Endodermal cell (in vitro differentiated cells): Measurements from ENCODE around the gene CCDC179. TPM values are rescaled to one million over a fixed set of nuclear protein-coding genes. Genes with fewer than 3 reads are reported as not detected.

Experiments
- DNase-seq: peaks from one replicate; pipeline ENCODE4 v3.0.0-alpha.2; 2017
- H3K27ac ChIP-seq: 2 replicates; pipeline ENCODE4 v1.5.1; 2013; ENCODE audit warnings: mild to moderate bottlenecking, low read depth, low read length, moderate library complexity
- H3K27me3 ChIP-seq: 2 replicates; pipeline ENCODE4 v1.6.1; 2013; ENCODE audit warnings: mild to moderate bottlenecking, low read length, moderate library complexity; ENCODE audit not compliant: insufficient read depth, control insufficient read depth, poor library complexity, severe bottlenecking
- H3K36me3 ChIP-seq: 2 replicates; pipeline ENCODE4 v1.7.0; 2013; ENCODE audit warnings: mild to moderate bottlenecking, low read length, moderate library complexity; ENCODE audit not compliant: control insufficient read depth, insufficient read depth
- H3K4me1 ChIP-seq: one replicate; pipeline ENCODE4 v1.7.0; 2013; ENCODE audit warnings: low read length; ENCODE audit not compliant: control insufficient read depth, insufficient read depth
- H3K4me3 ChIP-seq: 2 replicates; pipeline ENCODE4 v1.5.1; 2013; ENCODE audit warnings: mild to moderate bottlenecking, low read length, moderate library complexity
- H3K9ac ChIP-seq: 2 replicates; pipeline ENCODE4 v1.6.1; 2013; ENCODE audit warnings: mild to moderate bottlenecking, low read length, moderate library complexity; ENCODE audit not compliant: poor library complexity, severe bottlenecking; ENCODE audit errors: extremely low read depth
- H3K9me3 ChIP-seq: 2 replicates; pipeline ENCODE4 v1.6.1; 2013; ENCODE audit warnings: mild to moderate bottlenecking, low read length, moderate library complexity; ENCODE audit not compliant: control insufficient read depth
- H3K27ac Mint-ChIP-seq: 2 replicates; pipeline ENCODE4 v1.8.0; 2020; ENCODE audit warnings: mixed read lengths
- H3K27me3 Mint-ChIP-seq: 2 replicates; pipeline ENCODE4 v1.8.0; 2021; ENCODE audit warnings: mild to moderate bottlenecking, mixed read lengths; ENCODE audit not compliant: insufficient read depth
- H3K36me3 Mint-ChIP-seq: 2 replicates; pipeline ENCODE4 v1.8.0; 2020; ENCODE audit warnings: low read depth, mixed read lengths
- H3K4me1 Mint-ChIP-seq: 2 replicates; pipeline ENCODE4 v1.8.0; 2020; ENCODE audit warnings: mixed read lengths
- H3K4me3 Mint-ChIP-seq: 2 replicates; pipeline ENCODE4 v1.8.0; 2020; ENCODE audit warnings: mild to moderate bottlenecking, moderate library complexity, mixed read lengths
- H3K9me3 Mint-ChIP-seq: 2 replicates; pipeline ENCODE4 v1.8.0; 2020; ENCODE audit warnings: mild to moderate bottlenecking, mixed read lengths
- WGBS, 2 experiments: methylation state at CpG; one replicate each; pipeline versions ENCODE4 v1.1.5 to v1.1.7; 2013; ENCODE audit warnings: missing lambda C conversion rate in 2 of 2, mixed read lengths in 1 of 2; ENCODE audit not compliant: insufficient coverage in 1 of 2, insufficient read length in 1 of 2; 5-methylcytosine and 5-hydroxymethylcytosine counted together
- total RNA-seq, 2 donors: library from RNA; stranded (reverse); fragmentation: NEBNext Ultra II Directional in 1 of 2; extraction: Animal tissue kit (Norgen Biotek cat#: 25700) in 1 of 2; gene quantifications; 2 replicates in 1 of 2; 3 replicates in 1 of 2; pipeline ENCODE4 v1.2.1, GENCODE V29; 2021
- TF ChIP-seq, protein P1 (sequence below): fragments of 200-600 bp; sonication (generic); conservative IDR thresholded peaks from 2 replicates; pipeline ENCODE4 v1.5.0; 2021; ENCODE audit warnings: antibody characterized with exemption, mild to moderate bottlenecking

The CCDC179 gene
- total RNA-seq, 2 donors from 2014 or later, result not detected

DNA sequence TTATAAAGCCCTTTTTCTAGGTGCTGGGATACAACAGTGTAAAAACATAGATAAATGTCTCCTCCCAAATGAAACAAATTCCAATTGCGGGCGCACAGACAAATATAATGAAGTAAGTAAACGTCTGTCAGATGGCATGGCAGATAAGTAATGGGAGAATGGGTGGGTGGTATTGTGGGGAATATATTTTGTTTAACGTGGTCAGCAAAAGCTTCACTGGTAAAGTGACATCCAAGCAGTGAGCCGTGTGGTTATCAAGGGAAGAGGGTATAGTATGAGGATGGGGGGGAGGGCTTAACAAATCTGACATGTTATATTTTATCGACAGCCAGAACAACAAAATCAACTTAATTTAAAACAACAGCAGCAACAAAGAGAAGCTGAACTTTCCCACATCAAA, 31.9 kb downstream of the CCDC179 start:
- Histone ChIP-seq H3K27me3 (peaks cover 11% of the 10 kb centered on the region), H3K4me1 (no peaks in the 10 kb centered on the region), H3K9ac (no peak overlapping the region), H3K9me3 (no peaks in the 10 kb centered on the region), H3K4me3 (peak overlapping the region; percentile 89), H3K36me3 (no peaks in the 10 kb centered on the region), H3K27ac (no peak overlapping the region)
- Mint-ChIP-seq H3K27ac (no peak overlapping the region), H3K4me1 (peaks cover 5% of the 10 kb centered on the region), H3K27me3 (peaks cover 13% of the 10 kb centered on the region), H3K4me3 (peak overlapping the region; percentile 80), H3K36me3 (no peaks in the 10 kb centered on the region), H3K9me3 (no peaks in the 10 kb centered on the region)
- TF ChIP-seq, protein P1, sequence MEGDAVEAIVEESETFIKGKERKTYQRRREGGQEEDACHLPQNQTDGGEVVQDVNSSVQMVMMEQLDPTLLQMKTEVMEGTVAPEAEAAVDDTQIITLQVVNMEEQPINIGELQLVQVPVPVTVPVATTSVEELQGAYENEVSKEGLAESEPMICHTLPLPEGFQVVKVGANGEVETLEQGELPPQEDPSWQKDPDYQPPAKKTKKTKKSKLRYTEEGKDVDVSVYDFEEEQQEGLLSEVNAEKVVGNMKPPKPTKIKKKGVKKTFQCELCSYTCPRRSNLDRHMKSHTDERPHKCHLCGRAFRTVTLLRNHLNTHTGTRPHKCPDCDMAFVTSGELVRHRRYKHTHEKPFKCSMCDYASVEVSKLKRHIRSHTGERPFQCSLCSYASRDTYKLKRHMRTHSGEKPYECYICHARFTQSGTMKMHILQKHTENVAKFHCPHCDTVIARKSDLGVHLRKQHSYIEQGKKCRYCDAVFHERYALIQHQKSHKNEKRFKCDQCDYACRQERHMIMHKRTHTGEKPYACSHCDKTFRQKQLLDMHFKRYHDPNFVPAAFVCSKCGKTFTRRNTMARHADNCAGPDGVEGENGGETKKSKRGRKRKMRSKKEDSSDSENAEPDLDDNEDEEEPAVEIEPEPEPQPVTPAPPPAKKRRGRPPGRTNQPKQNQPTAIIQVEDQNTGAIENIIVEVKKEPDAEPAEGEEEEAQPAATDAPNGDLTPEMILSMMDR, result no peak
- WGBS, 2 experiments, result 73% methylated on average over 2 to 5 of the region's 6 CpGs
- DNase-seq, result no peak

DNA sequence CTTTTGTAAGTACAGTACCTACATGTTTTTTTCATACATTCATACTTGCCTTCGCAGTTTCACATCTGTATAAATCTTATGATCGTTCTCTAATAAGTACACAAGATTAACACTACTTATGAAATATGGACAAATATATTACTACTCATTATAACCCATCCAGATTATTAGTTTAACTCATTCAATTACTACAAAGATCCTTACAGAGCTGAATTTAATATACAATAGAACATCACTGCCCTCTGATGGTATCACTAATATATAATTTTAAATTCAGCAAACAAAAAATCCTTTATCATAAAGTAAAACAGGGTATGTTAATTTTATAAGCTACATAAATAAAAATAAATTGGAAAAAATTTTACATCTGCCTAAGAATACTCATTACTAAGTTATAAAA, 38.1 kb downstream of the CCDC179 start:
- H3K4me3 Mint-ChIP-seq, result no peak overlapping the region
- TF ChIP-seq, protein P1, result no peak
- DNase-seq, result no peak

DNA sequence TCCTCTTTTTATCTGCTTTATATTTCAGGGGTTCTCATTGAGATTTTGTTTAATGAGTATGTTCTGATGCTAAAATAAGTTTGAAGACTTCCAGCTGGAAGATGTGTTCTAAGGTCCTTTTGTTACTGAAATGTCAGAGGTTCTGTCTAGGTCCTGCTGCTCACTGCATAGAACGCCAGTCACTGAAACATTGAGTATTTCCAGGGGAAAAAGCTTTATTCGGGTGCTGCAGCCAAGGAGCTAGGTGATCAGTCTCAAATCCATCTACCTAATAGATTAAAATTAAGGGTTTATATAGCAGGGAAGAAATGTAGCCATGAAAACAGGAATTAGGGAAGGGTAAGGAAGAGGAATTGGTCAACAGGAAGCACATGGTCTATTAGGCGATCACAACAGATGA, 50.4 kb downstream of the CCDC179 start:
- H3K27me3 Mint-ChIP-seq, result peaks cover 11% of the 10 kb centered on the region
- H3K4me3 Mint-ChIP-seq, result no peak overlapping the region
- TF ChIP-seq, protein P1, result no peak
- Histone ChIP-seq H3K36me3 (no peaks in the 10 kb centered on the region), H3K4me3 (no peak overlapping the region), H3K9ac (no peak overlapping the region), H3K9me3 (peaks cover 13% of the 10 kb centered on the region), H3K27ac (no peak overlapping the region), H3K4me1 (no peaks in the 10 kb centered on the region), H3K27me3 (peaks cover 34% of the 10 kb centered on the region)
- peaks cover 16% of the 10 kb centered on the region for H3K9me3 Mint-ChIP-seq
- no peak overlapping the region for H3K27ac Mint-ChIP-seq
- peaks cover 4% of the 10 kb centered on the region for H3K36me3 Mint-ChIP-seq
- no peak for DNase-seq
- WGBS, 2 experiments, result 90% methylated on average over 3 of the region's 3 CpGs; no CpG with 5 or more reads in 1 of the 2 experiments
- H3K4me1 Mint-ChIP-seq, result no peaks in the 10 kb centered on the region

More for the DNA sequence above, 38.1 kb downstream of the CCDC179 start:
- Histone ChIP-seq H3K27me3 (no peaks in the 10 kb centered on the region), H3K9ac (no peak overlapping the region), H3K27ac (no peak overlapping the region), H3K9me3 (no peaks in the 10 kb centered on the region), H3K36me3 (no peaks in the 10 kb centered on the region), H3K4me3 (no peak overlapping the region), H3K4me1 (no peaks in the 10 kb centered on the region)
- Mint-ChIP-seq H3K36me3 (no peaks in the 10 kb centered on the region), H3K27ac (no peak overlapping the region), H3K27me3 (no peaks in the 10 kb centered on the region), H3K9me3 (no peaks in the 10 kb centered on the region), H3K4me1 (no peaks in the 10 kb centered on the region)
- 100% methylated on average over 2 of the region's 2 CpGs; no CpG with 5 or more reads in 1 of the 2 experiments for WGBS, 2 experiments
